ENCODE data around the gene PIP4K2A.
"Not testable (repeated sequence)": the region's sequence is repeated elsewhere in the genome, so short reads cannot be mapped to it uniquely, and the experiment has no call there.

The PIP4K2A gene

GRCh38 chr10:22714479-22715289, at the start of gene PIP4K2A:
PIP4K2A (minus strand) TSS chr10:22714578; CDS start chr10:22714326, 252 bp downstream.
- DNase-seq (ENCODE audit: low read depth in 2 of 2) = peak; percentile 54 to 66

- DNase-seq (ENCODE audit: low read depth in 2 of 2) = no peak
These were observed 47.3 kb upstream of the PIP4K2A start for GRCh38 chr10:22761569-22762220.

GRCh38 chr10:22760025-22760424, 45.6 kb upstream of the PIP4K2A start:
- no peak for DNase-seq (ENCODE audit: low read depth in 2 of 2)

GRCh38 chr10:22758867-22759266, 44.5 kb upstream of the PIP4K2A start:
- no peak for DNase-seq (ENCODE audit: low read depth in 2 of 2)

GRCh38 chr10:22754296-22754695, 39.9 kb upstream of the PIP4K2A start:
- DNase-seq (ENCODE audit: low read depth in 2 of 2) = no peak

- no peak for DNase-seq (ENCODE audit: low read depth in 2 of 2)
These were observed 39.4 kb upstream of the PIP4K2A start for GRCh38 chr10:22753786-22754185.

- no peak for DNase-seq (ENCODE audit: low read depth in 2 of 2)
These were observed 38.0 kb upstream of the PIP4K2A start for GRCh38 chr10:22752272-22752889.

GRCh38 chr10:22750131-22750530, 35.8 kb upstream of the PIP4K2A start:
- no peak for DNase-seq (ENCODE audit: low read depth in 2 of 2)

- DNase-seq (ENCODE audit: low read depth in 2 of 2) = not testable (repeated sequence)
These were observed 30.5 kb upstream of the PIP4K2A start for GRCh38 chr10:22744858-22745257.

GRCh38 chr10:22742678-22743077, 28.3 kb upstream of the PIP4K2A start:
- no peak for DNase-seq (ENCODE audit: low read depth in 2 of 2)

GRCh38 chr10:22741631-22742030, 27.3 kb upstream of the PIP4K2A start:
- DNase-seq (ENCODE audit: low read depth in 2 of 2) = not testable (repeated sequence)

- no peak for DNase-seq (ENCODE audit: low read depth in 2 of 2)
These were observed 25.8 kb upstream of the PIP4K2A start for GRCh38 chr10:22740180-22740579.

- no peak for DNase-seq (ENCODE audit: low read depth in 2 of 2)
These were observed 23.2 kb upstream of the PIP4K2A start for GRCh38 chr10:22737587-22737986.

- DNase-seq (ENCODE audit: low read depth in 2 of 2) = no peak
These were observed 21.8 kb upstream of the PIP4K2A start for GRCh38 chr10:22736134-22736533.

- DNase-seq (ENCODE audit: low read depth in 2 of 2) = no peak
These were observed 19.6 kb upstream of the PIP4K2A start for GRCh38 chr10:22733992-22734391.

- DNase-seq (ENCODE audit: low read depth in 2 of 2) = no peak
These were observed 13.3 kb upstream of the PIP4K2A start for GRCh38 chr10:22727663-22728062.

GRCh38 chr10:22727112-22727511, 12.7 kb upstream of the PIP4K2A start:
- no peak for DNase-seq (ENCODE audit: low read depth in 2 of 2)

GRCh38 chr10:22724773-22725172, 10.4 kb upstream of the PIP4K2A start:
- no peak for DNase-seq (ENCODE audit: low read depth in 2 of 2)

- no peak for DNase-seq (ENCODE audit: low read depth in 2 of 2)
These were observed 9.4 kb upstream of the PIP4K2A start for GRCh38 chr10:22723783-22724182.

- no peak for DNase-seq (ENCODE audit: low read depth in 2 of 2)
These were observed 9.0 kb upstream of the PIP4K2A start for GRCh38 chr10:22723343-22723779.

- DNase-seq (ENCODE audit: low read depth in 2 of 2) = no peak
These were observed 8.3 kb upstream of the PIP4K2A start for GRCh38 chr10:22722626-22723169.

- no peak for DNase-seq (ENCODE audit: low read depth in 2 of 2)
These were observed 6.3 kb upstream of the PIP4K2A start for GRCh38 chr10:22720667-22721066.
